Thymus (tissue), 11 donors: ENCODE results near the gene SEC22A. TPM values are rescaled to one million over a fixed set of nuclear protein-coding genes. Genes with fewer than 3 reads are reported as not detected.

Experiments
- DNase-seq, 9 donors: peaks; one replicate each; pipeline ENCODE4 v3.0.0-alpha.2; 2013; ENCODE audit warnings: low spot score in 9 of 9, low read depth in 6 of 9, missing footprints in 1 of 9
- H3K27ac ChIP-seq, 2 donors: one replicate each; pipeline ENCODE4 v1.5.1; 2013; ENCODE audit warnings: control low read depth in 1 of 2, low read depth in 1 of 2, low read length in 1 of 2, mild to moderate bottlenecking in 1 of 2, moderate library complexity in 1 of 2
- H3K27me3 ChIP-seq, 2 donors: one replicate each; pipeline ENCODE4 v1.5.1; 2013; ENCODE audit warnings: low read length in 1 of 2; ENCODE audit not compliant: control insufficient read depth in 2 of 2, insufficient read depth in 1 of 2
- H3K36me3 ChIP-seq, 2 donors: one replicate each; pipeline ENCODE4 v1.5.1; 2013; ENCODE audit warnings: low read length in 1 of 2, mild to moderate bottlenecking in 1 of 2, moderate library complexity in 1 of 2; ENCODE audit not compliant: control insufficient read depth in 2 of 2, insufficient read depth in 2 of 2
- H3K4me1 ChIP-seq, 2 donors: one replicate each; pipeline ENCODE4 v1.5.1; 2013; ENCODE audit warnings: low read length in 2 of 2; ENCODE audit not compliant: control insufficient read depth in 2 of 2, insufficient read depth in 2 of 2
- H3K4me3 ChIP-seq, 2 donors: one replicate each; pipeline ENCODE4 v1.5.1; 2013; ENCODE audit warnings: low read length in 2 of 2, control low read depth in 1 of 2, mild to moderate bottlenecking in 1 of 2
- H3K9me3 ChIP-seq, 2 donors: one replicate each; pipeline ENCODE4 v1.5.1; 2013; ENCODE audit warnings: low read length in 1 of 2, mild to moderate bottlenecking in 1 of 2; ENCODE audit not compliant: control insufficient read depth in 2 of 2, insufficient read depth in 1 of 2
- WGBS: extraction: QIAGEN DNeasy Blood & Tissue Kit; methylation state at CpG from one replicate; pipeline ENCODE4 v1.1.7; 2013; 5-methylcytosine and 5-hydroxymethylcytosine counted together
- polyA plus RNA-seq: library from polyadenylated mRNA; stranded (reverse); fragments of 200-250 nt; gene quantifications from one replicate; pipeline ENCODE4 v1.2.3, GENCODE V29; 2013
- total RNA-seq: library from RNA; stranded (reverse); fragments of 120-200 nt; gene quantifications from one replicate; pipeline ENCODE4 v1.2.4, GENCODE V29; 2013
- donor health status: healthy.

The SEC22A gene
- total and polyA plus RNA-seq, 2 donors: 15.8 to 23.2 TPM

GRCh38 chr3:123157209-123157597 is 44.5 kb upstream of the SEC22A start:
- H3K9me3 ChIP-seq: no peaks in the 10 kb centered on the region
- 100% methylated on average over 2 of the region's 2 CpGs for WGBS
- H3K36me3 ChIP-seq: peaks cover 4 to 13% of the 10 kb centered on the region in 2 donors
- H3K4me1 ChIP-seq: peaks cover 0 to 6% of the 10 kb centered on the region in 2 donors
- H3K27ac ChIP-seq: no peak overlapping the region
- no peak overlapping the region for H3K4me3 ChIP-seq
- no peak for DNase-seq
- no peaks in the 10 kb centered on the region for H3K27me3 ChIP-seq

DNA sequence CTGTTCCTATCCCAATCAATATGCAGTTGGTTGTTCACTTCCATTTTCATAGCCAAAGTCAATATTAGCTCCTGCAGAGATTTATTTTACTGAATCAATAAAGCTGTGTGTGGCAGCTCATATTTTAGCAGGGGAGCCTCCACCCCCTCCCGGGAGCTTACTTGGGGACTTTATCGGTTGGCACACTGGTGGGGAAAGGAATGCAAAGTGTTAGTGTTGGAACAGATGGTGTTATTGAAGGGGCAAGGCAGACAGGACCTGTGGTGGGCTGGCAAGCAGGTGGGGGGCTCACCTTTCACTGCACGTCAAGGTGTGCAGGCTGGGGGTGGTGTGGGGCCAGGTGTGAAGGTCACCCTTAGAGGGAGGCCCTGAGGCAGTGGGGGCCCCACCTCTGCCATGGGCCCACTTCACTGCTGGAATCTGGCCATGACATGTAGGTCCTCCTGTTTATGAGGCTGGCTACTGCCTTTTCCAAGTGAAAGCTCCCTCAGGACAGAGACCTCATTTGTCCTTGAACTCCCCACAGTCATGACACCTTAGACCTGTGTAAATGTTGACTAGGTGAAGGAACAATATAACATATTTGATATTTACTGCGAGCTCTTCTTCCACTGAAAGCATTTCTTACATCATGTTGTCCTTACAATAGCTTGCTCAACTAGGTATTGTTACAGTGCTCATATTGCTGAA is 44.0 kb upstream of the SEC22A start:
- no peak for DNase-seq
- Histone ChIP-seq H3K4me1 (peaks cover 0 to 6% of the 10 kb centered on the region in 2 donors), H3K27ac (no peak overlapping the region), H3K27me3 (no peaks in the 10 kb centered on the region), H3K36me3 (peaks cover 4 to 13% of the 10 kb centered on the region in 2 donors), H3K9me3 (no peaks in the 10 kb centered on the region), H3K4me3 (no peak overlapping the region)
- 96% methylated on average over 4 of the region's 4 CpGs for WGBS

DNA sequence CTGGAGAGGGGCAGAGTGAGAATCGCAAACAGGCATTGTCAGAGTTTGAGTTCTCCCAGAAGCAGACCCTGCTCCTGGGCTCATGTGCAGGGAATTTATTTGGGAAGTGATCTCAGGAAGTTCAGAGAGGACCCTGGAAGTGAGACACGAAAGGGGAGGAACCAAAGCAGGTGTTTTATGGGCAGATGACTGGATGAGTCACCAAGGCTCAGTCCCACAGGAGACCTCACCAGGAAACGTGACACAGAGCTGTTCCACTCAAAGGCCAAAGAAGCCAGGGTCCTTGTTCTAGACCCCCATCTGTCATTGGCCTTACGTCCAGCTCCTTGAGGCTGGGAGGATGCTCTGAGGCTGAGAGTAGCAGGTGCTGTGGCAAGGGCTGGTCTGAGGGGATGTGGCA is 43.4 kb upstream of the SEC22A start:
- H3K27ac ChIP-seq: no peak overlapping the region
- peaks cover 4 to 13% of the 10 kb centered on the region in 2 donors for H3K36me3 ChIP-seq
- WGBS: 91% methylated on average over 4 of the region's 4 CpGs

GRCh38 chr3:123158899-123159390 is 42.8 kb upstream of the SEC22A start:
- H3K36me3 ChIP-seq: peaks cover 4 to 13% of the 10 kb centered on the region in 2 donors
- H3K4me1 ChIP-seq: peaks cover 0 to 6% of the 10 kb centered on the region in 2 donors
- 98% methylated on average over 10 of the region's 10 CpGs for WGBS
- no peak overlapping the region for H3K4me3 ChIP-seq
- no peak for DNase-seq
- H3K27ac ChIP-seq: no peak overlapping the region
- H3K27me3 ChIP-seq: no peaks in the 10 kb centered on the region
- H3K9me3 ChIP-seq: no peaks in the 10 kb centered on the region

More for the DNA sequence above, 43.4 kb upstream of the SEC22A start:
- H3K4me3 ChIP-seq: no peak overlapping the region
- DNase-seq: no peak
- H3K9me3 ChIP-seq: no peaks in the 10 kb centered on the region
- H3K27me3 ChIP-seq: no peaks in the 10 kb centered on the region
- peaks cover 0 to 6% of the 10 kb centered on the region in 2 donors for H3K4me1 ChIP-seq

DNA sequence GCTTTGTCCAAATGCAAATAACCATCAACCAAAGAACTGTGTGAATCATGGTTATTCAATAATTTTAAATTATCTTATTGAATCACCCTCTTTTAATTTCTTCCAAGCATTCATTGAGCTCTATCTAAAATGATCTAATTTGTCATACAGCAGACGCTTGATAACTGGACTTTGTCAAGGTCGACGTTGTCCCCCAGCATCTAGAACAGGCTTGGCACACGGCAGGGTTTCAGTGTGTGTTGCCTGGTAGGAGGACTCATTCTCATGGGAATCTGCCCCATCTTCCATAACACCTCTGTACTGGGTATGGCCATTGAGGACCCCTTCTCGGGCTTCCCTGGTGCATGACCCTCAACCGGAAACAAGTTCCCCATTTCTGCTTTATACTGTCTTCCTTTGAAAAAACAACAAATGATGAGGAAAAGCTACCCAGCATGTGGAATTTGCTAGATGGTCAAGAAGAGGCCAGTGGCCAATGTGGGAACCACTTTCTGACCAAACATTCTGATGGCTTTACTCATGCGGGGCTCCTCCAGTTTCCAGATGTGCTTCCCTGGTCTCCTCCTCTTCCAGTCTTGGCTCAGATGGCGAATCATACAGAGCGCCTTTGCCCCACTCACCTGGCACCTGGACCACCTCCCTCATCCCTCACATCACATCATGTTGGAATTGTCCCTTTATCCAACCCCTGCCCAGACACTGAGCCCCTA is 41.7 kb upstream of the SEC22A start:
- DNase-seq: no peak
- 98% methylated on average over 9 of the region's 9 CpGs for WGBS
- Histone ChIP-seq H3K4me1 (peaks cover 0 to 6% of the 10 kb centered on the region in 2 donors), H3K27me3 (no peaks in the 10 kb centered on the region), H3K4me3 (no peak overlapping the region), H3K27ac (no peak overlapping the region), H3K36me3 (peaks cover 4 to 9% of the 10 kb centered on the region in 2 donors), H3K9me3 (no peaks in the 10 kb centered on the region)

- 99% methylated on average over 7 of the region's 7 CpGs for WGBS
- no peaks in the 10 kb centered on the region for H3K27me3 ChIP-seq
- no peaks in the 10 kb centered on the region for H3K4me1 ChIP-seq
- no peak for DNase-seq
- no peak overlapping the region for H3K27ac ChIP-seq
- no peaks in the 10 kb centered on the region for H3K9me3 ChIP-seq
- peaks cover 3 to 4% of the 10 kb centered on the region in 2 donors for H3K36me3 ChIP-seq
- no peak overlapping the region for H3K4me3 ChIP-seq
Measured at GRCh38 chr3:123161167-123161566, 40.6 kb upstream of the SEC22A start.

DNA sequence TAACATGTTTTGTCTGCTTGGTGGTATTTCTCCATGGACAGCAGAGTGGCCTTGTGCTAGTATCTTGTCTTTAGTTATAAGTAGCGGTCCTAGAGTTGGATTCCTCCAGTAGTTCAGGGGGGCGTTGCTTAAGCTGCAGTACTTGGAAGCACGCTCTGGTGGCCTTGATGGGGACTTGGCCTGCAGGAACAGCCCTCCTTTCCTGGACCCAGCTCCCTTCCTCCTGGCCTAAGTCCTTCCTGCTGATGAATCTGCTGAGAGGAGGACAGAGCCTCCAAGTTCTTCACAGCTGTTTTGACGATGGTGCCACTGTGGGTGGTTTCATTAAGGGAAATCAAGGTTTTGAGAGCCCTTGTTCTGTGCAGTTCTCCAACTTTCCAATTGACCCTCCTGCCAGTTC is 38.6 kb upstream of the SEC22A start:
- Histone ChIP-seq H3K27me3 (no peaks in the 10 kb centered on the region), H3K4me3 (no peak overlapping the region), H3K27ac (no peak overlapping the region), H3K4me1 (no peaks in the 10 kb centered on the region), H3K36me3 (peaks cover 0 to 3% of the 10 kb centered on the region in 2 donors), H3K9me3 (no peaks in the 10 kb centered on the region)
- DNase-seq: no peak
- 96% methylated on average over 4 of the region's 4 CpGs for WGBS

DNA sequence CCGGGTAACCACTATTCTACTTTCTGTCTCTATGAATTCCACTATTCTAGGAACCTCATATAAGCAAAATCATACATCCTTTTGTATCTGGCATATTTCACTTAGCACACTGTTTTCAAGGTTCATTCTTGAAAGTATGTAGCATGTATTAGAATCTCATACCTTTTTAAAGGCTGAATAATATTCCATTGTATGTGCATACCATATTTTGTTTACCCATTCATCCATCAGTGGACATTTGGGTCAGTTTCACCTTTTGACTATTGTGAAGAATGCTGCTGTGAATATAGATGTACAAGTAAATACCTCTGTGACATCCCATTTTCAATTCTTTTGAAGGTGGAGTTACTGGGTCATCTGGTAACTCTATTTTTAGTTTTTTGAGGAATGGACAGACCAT is 36.6 kb upstream of the SEC22A start:
- Histone ChIP-seq H3K9me3 (no peaks in the 10 kb centered on the region), H3K27me3 (no peaks in the 10 kb centered on the region), H3K4me3 (no peak overlapping the region), H3K27ac (no peak overlapping the region), H3K4me1 (no peaks in the 10 kb centered on the region), H3K36me3 (no peaks in the 10 kb centered on the region)
- DNase-seq: no peak
- 100% methylated on average over 1 of the region's 1 CpG for WGBS

DNA sequence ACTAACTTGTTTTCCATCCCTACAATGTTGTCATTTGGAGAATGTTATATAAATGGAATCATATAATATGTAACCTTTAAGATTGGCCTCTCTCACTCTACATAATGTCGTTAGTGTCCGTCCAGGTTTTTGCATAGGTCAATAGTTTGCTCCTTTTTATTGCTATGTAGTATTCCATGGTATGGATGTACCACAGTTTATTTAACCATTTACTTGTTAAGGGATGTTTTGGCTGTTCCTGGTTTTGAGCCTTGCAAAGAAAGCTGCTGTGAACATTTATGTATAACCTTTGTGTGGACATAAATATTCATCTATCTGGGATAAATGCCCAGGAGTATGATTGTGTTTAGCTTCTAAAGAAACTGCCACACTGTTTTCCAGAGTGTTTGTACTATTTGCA is 34.1 kb upstream of the SEC22A start:
- DNase-seq: no peak
- Histone ChIP-seq H3K27ac (no peak overlapping the region), H3K4me1 (no peaks in the 10 kb centered on the region), H3K36me3 (no peaks in the 10 kb centered on the region), H3K9me3 (no peaks in the 10 kb centered on the region), H3K4me3 (no peak overlapping the region), H3K27me3 (no peaks in the 10 kb centered on the region)
- 99% methylated on average over 2 of the region's 2 CpGs for WGBS
